HepG2 (cell line): ENCODE measurements around the gene DIPK1C. TPM values are rescaled to one million over a fixed set of nuclear protein-coding genes. Genes with fewer than 3 reads are reported as not detected.

ENCODE experiments used
- ATAC-seq: fragments of 200-7000 bp; cut with Tn5 transposase; 3 replicates; pipeline ENCODE4 v1.9.1; 2020; ENCODE audit warnings: mild to moderate bottlenecking, moderate library complexity
- BruUV-seq: library from RNA; stranded (reverse); fragments of 400-500 nt; replicated peaks from 2 replicates; lab custom pipeline; 2021; lab: Mats Ljungman, UMichigan
- CTCF ChIA-PET: fragments of 300-600 bp; formaldehyde crosslinking; extraction: SDS; loops from one replicate; lab custom pipeline; 2021; ENCODE audit warnings: low total read pairs, inconsistent platforms, low intra/inter-chr PET ratio; lab: Yijun Ruan, JAX
- POLR2A ChIA-PET: fragments of 350-600 bp; sonication (Branson Sonifier 250); formaldehyde crosslinking; loops from one replicate; lab custom pipeline; 2020; ENCODE audit warnings: antibody characterized with exemption, inconsistent platforms; lab: Yijun Ruan, JAX
- DNase-seq: peaks from one replicate; pipeline ENCODE4 v3.0.0-alpha.2; 2015; ENCODE audit warnings: low spot score
- FAIRE-seq: peaks from 3 replicates; lab custom pipeline; 2011; peaks lifted over from hg19 to GRCh38; lab: Jason Lieb, UNC
- H2AFZ ChIP-seq: one replicate; pipeline ENCODE4 v1.6.1; 2011; ENCODE audit warnings: low read length, inconsistent platforms
- H3K27ac ChIP-seq: fragments of 300-600 bp; 3 replicates; pipeline ENCODE4 v1.8.0; 2011; ENCODE audit warnings: mixed run types, mild to moderate bottlenecking, mixed read lengths, low read length, inconsistent platforms; ENCODE audit not compliant: insufficient read depth; ENCODE audit errors: extremely low read length
- H3K27me3 ChIP-seq, 2 experiments: fragments of 200-600 bp in 1 of 2; 2 replicates in 1 of 2; 3 replicates in 1 of 2; pipeline versions ENCODE4 v1.6.0 to v1.8.0; 2011; ENCODE audit warnings: low read length in 2 of 2, mild to moderate bottlenecking in 2 of 2, moderate library complexity in 2 of 2, inconsistent platforms in 1 of 2; ENCODE audit not compliant: insufficient read depth in 2 of 2, control insufficient read depth in 1 of 2
- H3K36me3 ChIP-seq, 2 experiments: fragments of 200-600 bp in 1 of 2; replicated peaks in 1 of 2; 2 replicates in 1 of 2; 3 replicates in 1 of 2; pipeline versions ENCODE4 v1.5.1 to v1.8.0; 2011; ENCODE audit warnings: low read length in 2 of 2, inconsistent platforms in 1 of 2; ENCODE audit not compliant: insufficient read depth in 2 of 2, control insufficient read depth in 1 of 2
- H3K4me1 ChIP-seq: 2 replicates; pipeline ENCODE4 v1.5.1; 2012; ENCODE audit warnings: low read length, inconsistent platforms; ENCODE audit not compliant: insufficient read depth
- H3K4me2 ChIP-seq: 2 replicates; pipeline ENCODE4 v1.6.0; 2011; ENCODE audit warnings: low read depth, low read length, inconsistent platforms
- H3K4me3 ChIP-seq, 3 experiments: fragments of 200-600 bp in 1 of 3; sonication (generic), shearing (Covaris generic) in 1 of 3; replicated peaks in 1 of 3; 2 replicates each; pipeline ENCODE4 v1.5.1; 2011 to 2016; ENCODE audit warnings: low read length in 3 of 3, inconsistent platforms in 2 of 3, low read depth in 2 of 3, mild to moderate bottlenecking in 2 of 3, control low read depth in 1 of 3, mixed read lengths in 1 of 3; ENCODE audit not compliant: insufficient read depth in 1 of 3
- H3K79me2 ChIP-seq: one replicate; pipeline ENCODE4 v1.6.1; 2011; ENCODE audit warnings: low read length, inconsistent platforms; ENCODE audit not compliant: insufficient read depth
- H3K9ac ChIP-seq: 2 replicates; pipeline ENCODE4 v1.6.0; 2011; ENCODE audit warnings: mild to moderate bottlenecking, low read depth, low read length, inconsistent platforms; ENCODE audit not compliant: insufficient read depth
- H3K9me3 ChIP-seq: 2 replicates; pipeline ENCODE4 v1.5.1; 2012; ENCODE audit warnings: mild to moderate bottlenecking, low read length
- H4K20me1 ChIP-seq: 2 replicates; pipeline ENCODE4 v1.6.0; 2011; ENCODE audit warnings: inconsistent platforms, mild to moderate bottlenecking, low read length, moderate library complexity; ENCODE audit not compliant: insufficient read depth
- FIP1L1 ChIP-seq: fragments of 200-400 bp; formaldehyde crosslinking; IDR thresholded peaks from 2 replicates; pipeline ENCODE4 v1.6.1; 2018; ENCODE audit warnings: low read depth, mild to moderate bottlenecking, low read length, moderate library complexity, borderline replicate concordance; ENCODE audit not compliant: insufficient read depth
- FOXA1 ChIP-seq, 2 experiments: fragments of 450-650 bp in 1 of 2; sonication (generic) in 1 of 2; formaldehyde crosslinking in 1 of 2; IDR thresholded peaks; 2 replicates each; pipeline versions ENCODE4 v1.4.0 to v1.6.1; 2016 to 2020; ENCODE audit warnings: missing genetic modification reagents in 1 of 2
- GATAD1 ChIP-seq: IDR thresholded peaks from 2 replicates; pipeline ENCODE4 v1.6.1; 2016; ENCODE audit warnings: missing genetic modification reagents, missing compliant biosample characterization
- HNF4A ChIP-seq: sonication (generic); formaldehyde crosslinking; IDR thresholded peaks from 2 replicates; pipeline ENCODE4 v1.4.0; 2020; ENCODE audit warnings: missing genetic modification reagents
- MAZ ChIP-seq, 2 experiments: sonication (generic) in 1 of 2; formaldehyde crosslinking in 1 of 2; IDR thresholded peaks; 2 replicates each; pipeline versions ENCODE4 v1.5.0 to v1.6.1; 2012 to 2020; ENCODE audit warnings: low read depth in 2 of 2, mild to moderate bottlenecking in 2 of 2, borderline replicate concordance in 1 of 2, improper control_type of control experiment in 1 of 2, low read length in 1 of 2, missing genetic modification reagents in 1 of 2, moderate library complexity in 1 of 2
- MTA1 ChIP-seq: sonication (generic); formaldehyde crosslinking; IDR thresholded peaks from 2 replicates; pipeline ENCODE4 v1.4.0; 2020; ENCODE audit warnings: missing genetic modification reagents, mild to moderate bottlenecking, borderline replicate concordance
- PTBP1 ChIP-seq: fragments of 200-400 bp; formaldehyde crosslinking; IDR thresholded peaks from 2 replicates; pipeline ENCODE4 v1.6.1; 2018; ENCODE audit warnings: low read length, low read depth; ENCODE audit not compliant: poor library complexity, severe bottlenecking
- ZBTB21 ChIP-seq: sonication (generic); formaldehyde crosslinking; IDR thresholded peaks from 2 replicates; pipeline ENCODE4 v1.4.0; 2020; ENCODE audit warnings: missing genetic modification reagents
- ZNF569 ChIP-seq: sonication (generic); formaldehyde crosslinking; IDR thresholded peaks from 2 replicates; pipeline ENCODE4 v1.5.0; 2020; ENCODE audit warnings: mild to moderate bottlenecking, missing genetic modification reagents, moderate library complexity, borderline replicate concordance
- ZNF629 ChIP-seq: sonication (generic); formaldehyde crosslinking; conservative IDR thresholded peaks from 2 replicates; pipeline ENCODE4 v1.5.0; 2020; ENCODE audit warnings: missing genetic modification reagents
- ZNF891 ChIP-seq: sonication (generic); formaldehyde crosslinking; IDR thresholded peaks from 2 replicates; pipeline ENCODE4 v1.5.0; 2020; ENCODE audit warnings: mild to moderate bottlenecking, missing genetic modification reagents
- WGBS: methylation state at CpG from one replicate; pipeline ENCODE4 v1.1.6; 2017; ENCODE audit warnings: low lambda C conversion rate; 5-methylcytosine and 5-hydroxymethylcytosine counted together
- in situ Hi-C: cut with HindIII; loops from 2 replicates; pipeline ENCODE4 v1.10.0; 2017; ENCODE audit warnings: low pct_unique_long_range_greater_than_20kb; ENCODE audit not compliant: extremely low pct_ligation_motif_present
- intact Hi-C: fragments of 100-400 bp; cut with micrococcal nuclease; formaldehyde crosslinking; loops from one replicate; pipeline ENCODE4 v1.10.0; 2022; ENCODE audit not compliant: unreplicated experiment
- polyA plus RNA-seq, 8 experiments: library from polyadenylated mRNA; depleted of rRNA in 3 of 8; stranded (reverse) in 7 of 8; unstranded in 1 of 8; fragments of >200 nt; fragmentation: Illumina TruSeq in 4 of 8; extraction: Trizol in 4 of 8; gene quantifications; 2 replicates each; pipeline versions ENCODE4 v1.2.1 to v1.2.3, GENCODE V29; 2011 to 2016; ENCODE audit warnings: low read depth in 4 of 8, missing spikeins in 1 of 8, mixed read lengths in 1 of 8; ENCODE audit not compliant: insufficient read depth in 1 of 8
- total RNA-seq, 5 experiments: library from RNA; depleted of rRNA; stranded (reverse); fragments of >200 nt; fragmentation: Illumina TruSeq; extraction: Trizol; gene quantifications; 2 replicates each; pipeline ENCODE4 v1.2.3, GENCODE V29; 2016; ENCODE audit warnings: low read depth in 1 of 5
- TF ChIP-seq, protein P1 (sequence below), 2 experiments: fragments of 450-650 bp in 1 of 2; sonication (generic) in 1 of 2; formaldehyde crosslinking; IDR thresholded peaks; 2 replicates each; pipeline versions ENCODE4 v1.5.0 to v1.8.0; 2020 to 2022; ENCODE audit warnings: mild to moderate bottlenecking in 1 of 2, missing genetic modification reagents in 1 of 2
- TF ChIP-seq, protein P2 (sequence below): sonication (generic); formaldehyde crosslinking; IDR thresholded peaks from 2 replicates; pipeline ENCODE4 v1.8.1; 2023; ENCODE audit warnings: mild to moderate bottlenecking, missing genetic modification reagents

DIPK1C gene
- total and polyA plus RNA-seq, 2 of the 13 experiments (the other 11 are each of a cell fraction or from before 2014, with no cell fraction given): 1.8 TPM; not detected in 1

GRCh38 chr18:74446631-74447403, 10.3 kb downstream of the DIPK1C start:
- Histone ChIP-seq H3K9me3 (no peaks in the 10 kb centered on the region), H3K4me1 (peaks cover 10% of the 10 kb centered on the region), H2AFZ (no peak overlapping the region), H3K79me2 (no peaks in the 10 kb centered on the region), H3K9ac (no peak overlapping the region), H3K4me2 (no peak overlapping the region), H3K27me3 (peaks cover 5 to 70% of the 10 kb centered on the region in 2 experiments; a peak in 4 of 5 replicates), H3K4me3 (no peak overlapping the region), H4K20me1 (no peaks in the 10 kb centered on the region), H3K27ac (no peak overlapping the region), H3K36me3 (no peaks in the 10 kb centered on the region)
- DNase-seq (no peak), FAIRE-seq (no peak), ATAC-seq (no peak)
- in situ Hi-C loops: no loop called here
- no TSS peak for BruUV-seq
- intact Hi-C loops: no loop called here
- WGBS: 79% methylated on average over 9 of the region's 38 CpGs
- ChIA-PET POLR2A (no interaction called here), CTCF (no interaction called here)
- TF ChIP-seq ZNF629 (CRISPR knock-in tag) (no peak), ZNF569 (CRISPR knock-in tag) (no peak), PTBP1 (no peak)
- TF ChIP-seq, protein P1, sequence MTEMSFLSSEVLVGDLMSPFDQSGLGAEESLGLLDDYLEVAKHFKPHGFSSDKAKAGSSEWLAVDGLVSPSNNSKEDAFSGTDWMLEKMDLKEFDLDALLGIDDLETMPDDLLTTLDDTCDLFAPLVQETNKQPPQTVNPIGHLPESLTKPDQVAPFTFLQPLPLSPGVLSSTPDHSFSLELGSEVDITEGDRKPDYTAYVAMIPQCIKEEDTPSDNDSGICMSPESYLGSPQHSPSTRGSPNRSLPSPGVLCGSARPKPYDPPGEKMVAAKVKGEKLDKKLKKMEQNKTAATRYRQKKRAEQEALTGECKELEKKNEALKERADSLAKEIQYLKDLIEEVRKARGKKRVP (CRISPR knock-in tag; IDR thresholded peaks at IDR 0.05): no peak

GRCh38 chr18:74446178-74446577, 10.9 kb downstream of the DIPK1C start:
- H3K4me1 ChIP-seq: peaks cover 8% of the 10 kb centered on the region
- WGBS: 46% methylated on average over 5 of the region's 11 CpGs
- H3K9me3 ChIP-seq: no peaks in the 10 kb centered on the region
- H3K4me2 ChIP-seq: no peak overlapping the region
- H3K79me2 ChIP-seq: no peaks in the 10 kb centered on the region
- ATAC-seq: no peak
- H2AFZ ChIP-seq: no peak overlapping the region
- intact Hi-C loops: no loop called here
- CTCF ChIA-PET: no interaction called here
- no peak overlapping the region for H3K4me3 ChIP-seq
- no peak for FAIRE-seq
- no peaks in the 10 kb centered on the region for H3K36me3 ChIP-seq
- in situ Hi-C loops: no loop called here
- H3K27me3 ChIP-seq: peaks cover 5 to 67% of the 10 kb centered on the region in 2 experiments
- POLR2A ChIA-PET: no interaction called here
- BruUV-seq: no TSS peak
- DNase-seq: no peak
- H3K9ac ChIP-seq: no peak overlapping the region
- H3K27ac ChIP-seq: no peak overlapping the region
- H4K20me1 ChIP-seq: no peaks in the 10 kb centered on the region
- TF ChIP-seq, protein P2, sequence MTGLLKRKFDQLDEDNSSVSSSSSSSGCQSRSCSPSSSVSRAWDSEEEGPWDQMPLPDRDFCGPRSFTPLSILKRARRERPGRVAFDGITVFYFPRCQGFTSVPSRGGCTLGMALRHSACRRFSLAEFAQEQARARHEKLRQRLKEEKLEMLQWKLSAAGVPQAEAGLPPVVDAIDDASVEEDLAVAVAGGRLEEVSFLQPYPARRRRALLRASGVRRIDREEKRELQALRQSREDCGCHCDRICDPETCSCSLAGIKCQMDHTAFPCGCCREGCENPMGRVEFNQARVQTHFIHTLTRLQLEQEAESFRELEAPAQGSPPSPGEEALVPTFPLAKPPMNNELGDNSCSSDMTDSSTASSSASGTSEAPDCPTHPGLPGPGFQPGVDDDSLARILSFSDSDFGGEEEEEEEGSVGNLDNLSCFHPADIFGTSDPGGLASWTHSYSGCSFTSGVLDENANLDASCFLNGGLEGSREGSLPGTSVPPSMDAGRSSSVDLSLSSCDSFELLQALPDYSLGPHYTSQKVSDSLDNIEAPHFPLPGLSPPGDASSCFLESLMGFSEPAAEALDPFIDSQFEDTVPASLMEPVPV (CRISPR knock-in tag): no peak
- TF ChIP-seq ZBTB21: no peak
- TF ChIP-seq FIP1L1: no peak
- no peak for TF ChIP-seq MAZ (IDR thresholded peaks at IDR 0.05; ENCODE audit: borderline replicate concordance, low read depth, low read length)
- no peak for TF ChIP-seq MAZ (CRISPR knock-in tag; IDR thresholded peaks at IDR 0.05; ENCODE audit: low read depth)
- no peak for TF ChIP-seq HNF4A (CRISPR knock-in tag)
- TF ChIP-seq FOXA1 (IDR thresholded peaks at IDR 0.05): no peak
- TF ChIP-seq FOXA1 (CRISPR knock-in tag; IDR thresholded peaks at IDR 0.05): no peak
- TF ChIP-seq GATAD1 (CRISPR knock-in tag): no peak
- TF ChIP-seq MTA1: no peak
- no peak for TF ChIP-seq ZNF891 (CRISPR knock-in tag)
